Dendritic cell treated with granulocyte-macrophage colony-stimulating factor and Interleukin-4, amounts not matched to agents 40 ng/mL and 50 ng/mL, for 4 days (primary cell): ENCODE measurements around the gene GBE1.

ENCODE experiments used
- H3K27ac Mint-ChIP-seq: one replicate; pipeline ENCODE4 v1.8.0; 2022; ENCODE audit warnings: mild to moderate bottlenecking, mixed read lengths
- H3K27me3 Mint-ChIP-seq: one replicate; pipeline ENCODE4 v1.8.0; 2022; ENCODE audit warnings: mild to moderate bottlenecking, mixed read lengths
- H3K36me3 Mint-ChIP-seq: one replicate; pipeline ENCODE4 v1.8.0; 2022; ENCODE audit warnings: low read depth, mixed read lengths
- H3K4me1 Mint-ChIP-seq: one replicate; pipeline ENCODE4 v1.8.0; 2022; ENCODE audit warnings: low read depth, mixed read lengths
- H3K4me3 Mint-ChIP-seq: one replicate; pipeline ENCODE4 v1.8.0; 2022; ENCODE audit warnings: mild to moderate bottlenecking, moderate library complexity, mixed read lengths
- H3K9me3 Mint-ChIP-seq: one replicate; pipeline ENCODE4 v1.8.0; 2022; ENCODE audit warnings: mixed read lengths
- intact Hi-C: fragments of 100-400 bp; cut with micrococcal nuclease; formaldehyde crosslinking; loops from one replicate; pipeline ENCODE4 v1.15.0; 2022

Gene GBE1

DNA sequence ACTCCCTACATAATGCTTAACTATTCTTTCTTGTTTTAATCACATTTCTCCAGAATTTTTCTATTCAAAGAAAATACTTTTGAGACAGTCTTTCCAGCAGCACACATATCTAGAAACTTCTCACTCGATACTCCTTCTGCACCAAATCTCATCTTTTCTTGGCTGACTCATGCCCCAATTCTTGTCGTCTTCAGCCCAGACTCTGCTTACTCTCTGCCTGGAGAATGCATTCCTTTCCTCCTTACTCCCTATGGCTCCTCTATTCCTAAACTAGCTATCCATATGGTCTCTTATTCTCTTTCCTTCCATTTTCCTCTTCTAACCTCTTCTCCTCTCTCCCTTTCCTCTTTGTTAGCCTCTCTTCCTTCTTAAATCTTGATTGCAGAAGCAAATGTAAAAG is 158.7 kb downstream of the GBE1 start:
- Mint-ChIP-seq H3K9me3 (no peaks in the 10 kb centered on the region), H3K27ac (no peak overlapping the region), H3K4me1 (no peaks in the 10 kb centered on the region), H3K27me3 (no peaks in the 10 kb centered on the region), H3K4me3 (no peak overlapping the region), H3K36me3 (no peaks in the 10 kb centered on the region)
- intact Hi-C loops = no loop called here

- no peaks in the 10 kb centered on the region for H3K27me3 Mint-ChIP-seq
- H3K27ac Mint-ChIP-seq = no peak overlapping the region
- no peaks in the 10 kb centered on the region for H3K9me3 Mint-ChIP-seq
- no peaks in the 10 kb centered on the region for H3K36me3 Mint-ChIP-seq
- no peaks in the 10 kb centered on the region for H3K4me1 Mint-ChIP-seq
- intact Hi-C loops = no loop called here
- H3K4me3 Mint-ChIP-seq = no peak overlapping the region
Measured at GRCh38 chr3:81601707-81602305, 159.6 kb downstream of the GBE1 start.

GRCh38 chr3:81592101-81592500 is 169.3 kb downstream of the GBE1 start:
- H3K36me3 Mint-ChIP-seq = peaks cover 11% of the 10 kb centered on the region
- no peaks in the 10 kb centered on the region for H3K9me3 Mint-ChIP-seq
- intact Hi-C loops = no loop called here
- H3K4me1 Mint-ChIP-seq = no peaks in the 10 kb centered on the region
- H3K27me3 Mint-ChIP-seq = no peaks in the 10 kb centered on the region
- H3K27ac Mint-ChIP-seq = no peak overlapping the region
- no peak overlapping the region for H3K4me3 Mint-ChIP-seq

DNA sequence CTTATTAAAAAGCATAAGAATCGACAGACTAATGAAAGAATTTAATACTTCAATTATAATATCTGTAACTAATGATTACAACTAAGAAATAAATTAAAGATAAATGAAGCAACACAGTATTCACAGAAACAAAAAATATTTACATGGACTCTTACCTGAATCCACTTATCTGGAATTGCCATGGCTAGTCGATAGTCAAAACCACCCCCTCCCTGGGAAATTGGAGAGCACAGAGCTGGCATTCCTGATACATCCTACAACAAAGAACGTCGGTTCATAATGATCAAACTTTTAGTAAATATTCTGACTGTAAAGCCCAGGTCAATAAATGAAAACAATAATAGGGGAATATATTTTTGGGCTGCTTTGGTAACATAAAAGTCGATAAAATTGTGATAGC is 175.5 kb downstream of the GBE1 start:
- H3K9me3 Mint-ChIP-seq = no peaks in the 10 kb centered on the region
- H3K4me3 Mint-ChIP-seq = no peak overlapping the region
- no peaks in the 10 kb centered on the region for H3K4me1 Mint-ChIP-seq
- no peaks in the 10 kb centered on the region for H3K36me3 Mint-ChIP-seq
- no peaks in the 10 kb centered on the region for H3K27me3 Mint-ChIP-seq
- intact Hi-C loops = no loop called here
- H3K27ac Mint-ChIP-seq = no peak overlapping the region

- no peak overlapping the region for H3K27ac Mint-ChIP-seq
- no peaks in the 10 kb centered on the region for H3K4me1 Mint-ChIP-seq
- no peaks in the 10 kb centered on the region for H3K27me3 Mint-ChIP-seq
- no peak overlapping the region for H3K4me3 Mint-ChIP-seq
- intact Hi-C loops = no loop called here
- peaks cover 7% of the 10 kb centered on the region for H3K36me3 Mint-ChIP-seq
- no peaks in the 10 kb centered on the region for H3K9me3 Mint-ChIP-seq
Measured at GRCh38 chr3:81585056-81585455, 176.4 kb downstream of the GBE1 start.

- Mint-ChIP-seq H3K9me3 (no peaks in the 10 kb centered on the region), H3K36me3 (peaks cover 7% of the 10 kb centered on the region), H3K4me1 (no peaks in the 10 kb centered on the region), H3K27ac (no peak overlapping the region), H3K27me3 (no peaks in the 10 kb centered on the region), H3K4me3 (no peak overlapping the region)
- intact Hi-C loops = loop anchor here (5.0 kb wide), 1 partner anchor 550 kb away; no protein-coding TSS in a partner anchor
Measured at GRCh38 chr3:81581966-81582599, 179.4 kb downstream of the GBE1 start.

- no peaks in the 10 kb centered on the region for H3K27me3 Mint-ChIP-seq
- intact Hi-C loops = loop anchor here (5.0 kb wide), 1 partner anchor 552 kb away; no protein-coding TSS in a partner anchor
- H3K4me1 Mint-ChIP-seq = no peaks in the 10 kb centered on the region
- peaks cover 7% of the 10 kb centered on the region for H3K36me3 Mint-ChIP-seq
- no peak overlapping the region for H3K27ac Mint-ChIP-seq
- H3K9me3 Mint-ChIP-seq = no peaks in the 10 kb centered on the region
- no peak overlapping the region for H3K4me3 Mint-ChIP-seq
Measured at GRCh38 chr3:81580355-81580754, 181.1 kb downstream of the GBE1 start.

- no peaks in the 10 kb centered on the region for H3K27me3 Mint-ChIP-seq
- H3K4me1 Mint-ChIP-seq = no peaks in the 10 kb centered on the region
- H3K27ac Mint-ChIP-seq = no peak overlapping the region
- H3K36me3 Mint-ChIP-seq = peaks cover 7% of the 10 kb centered on the region
- H3K9me3 Mint-ChIP-seq = no peaks in the 10 kb centered on the region
- no peak overlapping the region for H3K4me3 Mint-ChIP-seq
- intact Hi-C loops = loop anchor here (5.0 kb wide), 1 partner anchor 553 kb away; no protein-coding TSS in a partner anchor
Measured at GRCh38 chr3:81579744-81580143, 181.7 kb downstream of the GBE1 start.

DNA sequence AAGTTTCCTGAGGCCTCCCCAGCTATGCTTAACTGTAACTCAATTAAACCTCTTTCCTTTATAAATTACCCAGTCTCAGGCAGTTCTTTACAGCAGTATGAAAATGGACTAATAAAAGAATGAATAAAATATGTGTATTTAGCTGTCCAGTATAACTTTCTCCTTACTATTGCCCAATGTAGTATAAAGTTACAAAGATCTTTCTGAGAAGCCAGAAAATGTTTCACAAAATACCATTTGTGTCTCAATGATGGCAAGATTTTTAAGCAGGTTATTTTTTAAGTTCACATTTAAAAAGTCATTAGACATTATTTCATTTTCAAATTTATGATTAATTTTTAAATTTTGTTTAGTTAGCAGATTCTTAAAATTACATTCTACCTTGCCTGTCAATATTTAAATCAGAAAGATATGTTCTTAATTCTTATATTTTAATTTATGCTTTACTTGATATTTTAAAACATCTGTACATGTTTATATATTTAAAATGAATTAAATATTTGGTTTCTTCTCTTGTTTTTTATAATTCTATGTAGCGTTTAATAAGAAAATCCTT is 189.2 kb downstream of the GBE1 start:
- no peaks in the 10 kb centered on the region for H3K27me3 Mint-ChIP-seq
- H3K4me3 Mint-ChIP-seq = no peak overlapping the region
- H3K9me3 Mint-ChIP-seq = no peaks in the 10 kb centered on the region
- intact Hi-C loops = no loop called here
- H3K36me3 Mint-ChIP-seq = peaks cover 5% of the 10 kb centered on the region
- H3K27ac Mint-ChIP-seq = no peak overlapping the region
- H3K4me1 Mint-ChIP-seq = no peaks in the 10 kb centered on the region

GRCh38 chr3:81568378-81568777 is 193.1 kb downstream of the GBE1 start:
- intact Hi-C loops = no loop called here
- no peak overlapping the region for H3K4me3 Mint-ChIP-seq
- H3K9me3 Mint-ChIP-seq = no peaks in the 10 kb centered on the region
- H3K36me3 Mint-ChIP-seq = no peaks in the 10 kb centered on the region
- no peaks in the 10 kb centered on the region for H3K27me3 Mint-ChIP-seq
- H3K27ac Mint-ChIP-seq = no peak overlapping the region
- H3K4me1 Mint-ChIP-seq = no peaks in the 10 kb centered on the region

GRCh38 chr3:81565041-81565440 is 196.4 kb downstream of the GBE1 start:
- no peak overlapping the region for H3K27ac Mint-ChIP-seq
- intact Hi-C loops = no loop called here
- H3K27me3 Mint-ChIP-seq = no peaks in the 10 kb centered on the region
- no peaks in the 10 kb centered on the region for H3K4me1 Mint-ChIP-seq
- H3K9me3 Mint-ChIP-seq = no peaks in the 10 kb centered on the region
- H3K36me3 Mint-ChIP-seq = no peaks in the 10 kb centered on the region
- H3K4me3 Mint-ChIP-seq = no peak overlapping the region

GRCh38 chr3:81558106-81558505 is 203.3 kb downstream of the GBE1 start:
- H3K36me3 Mint-ChIP-seq = no peaks in the 10 kb centered on the region
- no peaks in the 10 kb centered on the region for H3K27me3 Mint-ChIP-seq
- no peak overlapping the region for H3K27ac Mint-ChIP-seq
- H3K4me3 Mint-ChIP-seq = no peak overlapping the region
- intact Hi-C loops = no loop called here
- H3K9me3 Mint-ChIP-seq = no peaks in the 10 kb centered on the region
- peaks cover 7% of the 10 kb centered on the region for H3K4me1 Mint-ChIP-seq

DNA sequence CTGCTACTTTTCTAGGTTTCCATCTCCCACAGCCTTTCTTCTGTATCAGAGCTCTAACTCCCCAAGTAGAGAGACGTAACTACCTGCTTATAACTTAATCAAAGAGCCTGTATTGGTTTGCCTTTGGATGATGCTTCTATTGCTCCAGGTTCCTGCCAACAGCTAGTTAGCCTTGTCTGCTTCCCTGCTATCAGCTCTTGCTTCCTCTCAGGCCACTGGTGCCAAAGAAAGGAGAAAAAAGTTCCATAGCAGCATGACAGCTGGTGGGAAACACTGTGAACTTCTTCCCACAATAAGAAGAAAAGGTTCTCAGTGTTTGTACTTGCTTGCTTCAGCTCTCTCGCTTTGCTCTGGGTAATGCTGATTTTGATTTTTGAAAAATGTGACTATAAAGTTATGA is 206.6 kb downstream of the GBE1 start:
- Mint-ChIP-seq H3K27ac (no peak overlapping the region), H3K36me3 (no peaks in the 10 kb centered on the region), H3K4me1 (peaks cover 7% of the 10 kb centered on the region), H3K9me3 (peaks cover 23% of the 10 kb centered on the region), H3K27me3 (no peaks in the 10 kb centered on the region), H3K4me3 (no peak overlapping the region)
- intact Hi-C loops = no loop called here

- H3K9me3 Mint-ChIP-seq = peaks cover 23% of the 10 kb centered on the region
- H3K36me3 Mint-ChIP-seq = no peaks in the 10 kb centered on the region
- intact Hi-C loops = no loop called here
- peaks cover 7% of the 10 kb centered on the region for H3K4me1 Mint-ChIP-seq
- no peak overlapping the region for H3K27ac Mint-ChIP-seq
- no peak overlapping the region for H3K4me3 Mint-ChIP-seq
- H3K27me3 Mint-ChIP-seq = no peaks in the 10 kb centered on the region
Measured at GRCh38 chr3:81554388-81554787, 207.1 kb downstream of the GBE1 start.

GRCh38 chr3:81550415-81550814 is 211.0 kb downstream of the GBE1 start:
- intact Hi-C loops = no loop called here
- Mint-ChIP-seq H3K36me3 (no peaks in the 10 kb centered on the region), H3K4me3 (no peak overlapping the region), H3K4me1 (no peaks in the 10 kb centered on the region), H3K27ac (no peak overlapping the region), H3K27me3 (no peaks in the 10 kb centered on the region), H3K9me3 (peaks cover 23% of the 10 kb centered on the region)
